GM18526 (cell line): ENCODE measurements around the gene THSD4.

Experiments used
- POLR2A ChIP-seq: IDR thresholded peaks from 3 replicates; pipeline ENCODE4 v1.6.1; 2011; ENCODE audit not compliant: insufficient read length; ENCODE audit errors: extremely low read depth

The THSD4 gene

DNA sequence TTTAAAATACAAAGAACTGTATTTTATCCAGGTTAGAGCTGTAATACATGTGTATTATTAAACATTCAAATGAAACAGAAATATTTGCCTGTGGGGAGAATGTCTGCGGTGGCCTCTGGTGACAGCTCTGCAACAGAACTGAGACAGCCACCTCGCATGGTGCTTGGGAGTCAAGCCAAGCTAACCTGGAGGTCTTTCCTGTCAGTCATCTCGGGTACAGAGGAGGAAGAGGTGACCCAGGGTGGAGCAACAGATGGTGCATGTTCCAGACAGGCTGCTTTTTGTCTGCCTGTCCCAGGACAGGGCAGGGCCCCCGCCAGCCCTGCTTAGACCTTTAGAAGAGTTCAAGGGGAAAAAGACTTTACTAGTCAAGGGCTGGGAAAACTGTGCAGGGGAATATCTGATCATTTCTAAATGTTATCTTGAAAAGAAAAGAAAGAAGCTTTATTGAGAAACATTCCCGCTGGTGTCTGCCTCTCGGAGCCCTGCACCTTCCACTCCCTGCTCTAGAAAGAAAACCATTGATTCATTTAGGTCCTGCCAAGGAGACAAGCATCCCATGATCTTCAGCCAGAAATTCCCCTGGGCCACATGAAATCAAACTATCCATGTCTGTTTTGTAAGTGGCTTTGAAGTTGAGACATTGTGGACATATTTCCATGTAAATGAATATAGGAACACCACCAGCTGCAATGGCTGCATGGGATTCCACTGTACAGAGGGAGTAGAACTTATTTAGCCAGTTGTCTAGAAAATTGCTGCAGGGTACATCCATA, 689.6 kb downstream of the THSD4 start:
- TF ChIP-seq POLR2A: no peak

DNA sequence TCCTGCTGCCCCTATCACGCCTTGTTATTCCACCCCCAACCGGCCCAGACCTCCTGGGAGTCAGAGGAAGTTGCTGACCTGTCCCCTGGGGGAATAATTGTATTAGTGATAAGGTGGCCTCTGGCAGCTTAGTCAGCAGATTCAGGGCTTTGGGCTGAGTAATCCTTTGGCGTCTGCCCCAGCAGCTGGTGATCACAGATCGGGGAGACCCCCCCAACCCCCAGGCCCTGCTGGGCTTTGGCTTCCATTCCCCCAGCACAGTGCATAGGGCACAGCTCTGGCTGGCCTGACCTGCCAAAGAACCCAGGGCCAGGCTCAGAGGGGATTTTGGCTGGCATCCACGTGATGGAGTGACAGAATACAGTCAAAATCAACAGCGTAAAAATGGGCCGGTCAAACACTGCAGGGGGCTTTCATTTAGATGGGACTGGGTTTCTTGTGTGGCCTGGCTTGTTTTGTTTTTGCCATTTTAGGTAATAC, 691.2 kb downstream of the THSD4 start:
- TF ChIP-seq POLR2A: no peak

DNA sequence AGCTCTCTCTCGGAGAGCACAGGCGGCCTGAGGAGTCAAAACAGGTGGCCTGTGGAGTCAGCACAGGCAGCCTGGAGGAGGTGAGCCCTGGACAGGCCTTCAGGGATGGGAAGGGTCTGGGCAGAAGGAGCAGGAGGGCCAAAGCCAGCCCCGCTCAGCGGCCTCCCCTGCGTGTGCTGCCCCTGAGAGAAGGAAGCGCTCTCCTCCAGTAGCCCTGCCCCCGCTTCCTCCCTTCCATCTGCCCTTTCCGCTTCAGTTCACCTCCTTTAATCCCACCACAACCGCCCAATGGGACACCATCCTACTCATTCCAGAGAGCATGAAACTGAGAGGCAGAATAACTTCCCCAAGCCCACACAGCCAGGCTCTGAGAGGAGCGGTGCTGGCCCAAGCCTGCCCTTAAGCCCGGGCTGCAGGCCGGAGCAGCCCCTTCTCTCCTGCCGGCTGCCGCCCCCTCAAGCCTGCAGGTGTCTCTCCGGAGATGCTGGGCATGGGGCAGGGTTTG, 691.9 kb downstream of the THSD4 start:
- TF ChIP-seq POLR2A: no peak

DNA sequence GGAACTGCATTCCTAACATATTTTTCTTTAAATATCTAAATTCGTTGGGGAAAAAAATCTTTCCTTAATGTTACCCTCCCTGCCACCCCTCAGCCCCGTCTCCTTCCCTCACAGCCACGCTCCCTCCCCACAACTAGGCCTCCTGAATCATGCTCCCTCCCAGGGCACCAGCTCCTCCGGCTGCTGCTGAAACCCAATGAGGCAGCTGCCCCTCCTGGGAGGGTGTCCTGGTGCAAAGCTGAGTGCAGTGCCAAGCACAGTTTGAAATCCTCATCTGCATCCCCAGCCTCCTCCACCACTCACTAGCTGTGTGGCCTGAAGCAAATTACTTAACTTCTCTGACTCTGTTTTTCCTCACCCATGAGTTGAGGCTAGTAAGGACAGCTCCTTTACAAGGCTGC, 692.4 kb downstream of the THSD4 start:
- no peak for TF ChIP-seq POLR2A

DNA sequence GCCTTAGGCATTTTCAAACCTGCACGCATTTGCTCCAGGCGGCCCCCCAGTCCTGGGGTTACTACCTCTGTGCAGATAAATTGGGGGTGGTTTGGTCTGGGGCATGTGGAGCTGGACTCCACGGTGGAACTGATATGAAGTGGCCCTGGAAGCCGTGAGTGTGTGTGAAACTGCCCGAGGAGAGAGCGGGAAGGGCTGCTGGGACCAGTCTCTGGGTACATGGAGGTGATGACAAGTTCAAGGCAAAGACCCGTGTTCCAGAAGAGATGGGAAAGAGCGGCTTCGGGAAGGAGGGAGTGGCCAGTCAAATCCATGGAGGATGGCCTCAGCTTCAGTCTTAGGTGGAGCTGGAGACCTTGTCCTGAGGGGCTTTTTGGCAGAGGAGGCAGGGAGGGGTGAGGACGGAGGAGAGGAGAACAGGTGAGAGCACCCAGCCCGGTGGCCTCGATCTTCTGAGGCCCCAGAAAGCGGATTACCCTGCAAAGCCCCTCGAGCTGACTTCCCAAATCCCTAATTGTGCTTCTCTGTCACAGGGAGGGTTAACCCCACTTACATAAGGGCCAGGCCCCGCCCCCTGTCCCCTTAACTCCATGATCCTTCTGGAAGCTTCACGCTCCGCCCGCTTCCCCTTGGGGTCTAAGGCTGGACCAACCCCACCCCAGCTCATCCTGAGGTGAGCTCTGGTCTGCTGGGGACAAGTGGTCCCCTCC, 693.2 kb downstream of the THSD4 start:
- TF ChIP-seq POLR2A: no peak

DNA sequence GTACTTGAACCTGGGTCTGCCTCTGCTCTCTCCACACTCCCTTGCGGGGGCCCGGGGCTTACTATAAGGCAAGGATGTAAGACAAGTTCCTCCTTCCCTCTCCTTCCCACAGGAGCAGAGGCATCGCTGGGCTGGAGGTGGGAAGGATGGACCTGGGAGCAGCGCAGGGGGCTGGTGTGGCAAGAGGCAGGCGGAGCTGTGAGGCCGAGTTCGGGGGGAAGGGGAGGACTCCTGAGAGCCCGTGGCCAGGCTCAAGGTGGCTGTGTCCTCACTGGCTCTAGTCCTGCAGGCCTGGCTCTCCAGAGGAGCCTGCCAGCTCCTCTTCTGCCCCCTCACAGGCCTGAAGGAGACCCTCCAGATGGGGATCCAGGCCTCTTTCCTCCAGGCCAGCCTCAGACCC, 694.1 kb downstream of the THSD4 start:
- no peak for TF ChIP-seq POLR2A

DNA sequence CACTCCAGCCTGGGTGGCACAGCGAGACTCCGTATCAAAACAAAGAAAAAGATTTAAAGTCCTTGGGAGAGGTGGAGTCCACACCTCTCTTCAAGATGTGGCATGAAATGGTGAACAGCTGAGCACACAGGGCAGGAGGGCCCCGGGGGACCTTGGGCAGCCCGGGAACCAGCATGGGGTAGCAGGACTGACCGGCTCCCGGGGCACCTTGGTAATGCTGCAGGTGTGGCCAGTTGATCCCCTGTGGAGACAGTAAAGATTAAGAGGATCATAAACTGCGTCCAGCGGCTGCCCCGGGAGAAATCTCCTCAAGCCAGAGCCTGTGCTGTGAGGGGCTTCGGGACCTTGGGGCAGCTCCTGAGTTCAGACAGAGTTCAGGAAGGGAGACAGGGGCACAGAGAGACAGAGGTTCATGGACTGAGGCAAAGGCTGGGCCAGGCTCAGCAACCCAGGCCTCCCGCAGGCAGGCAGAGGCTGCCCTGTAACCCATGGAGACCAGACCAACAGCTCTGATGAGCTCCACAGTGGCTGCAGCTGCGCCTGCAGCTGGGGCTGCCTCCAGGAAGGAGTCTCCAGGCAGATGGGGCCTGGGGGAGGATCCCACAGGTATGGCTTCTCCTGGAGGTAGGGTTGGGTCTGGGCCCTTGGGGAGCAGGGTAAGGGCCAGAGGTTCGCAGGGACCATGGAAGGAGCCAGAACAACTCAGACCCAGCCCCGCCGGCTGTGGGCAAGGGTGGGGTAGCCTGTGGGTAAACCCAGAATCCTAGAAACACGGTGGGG, 695.2 kb downstream of the THSD4 start, which contains the start of gene NR2E3:
Gene NR2E3 (plus strand): TSS at position 299 of the 780 bp plus-strand sequence. CDS start 190 bp downstream, at position 489.
- TF ChIP-seq POLR2A: no peak

DNA sequence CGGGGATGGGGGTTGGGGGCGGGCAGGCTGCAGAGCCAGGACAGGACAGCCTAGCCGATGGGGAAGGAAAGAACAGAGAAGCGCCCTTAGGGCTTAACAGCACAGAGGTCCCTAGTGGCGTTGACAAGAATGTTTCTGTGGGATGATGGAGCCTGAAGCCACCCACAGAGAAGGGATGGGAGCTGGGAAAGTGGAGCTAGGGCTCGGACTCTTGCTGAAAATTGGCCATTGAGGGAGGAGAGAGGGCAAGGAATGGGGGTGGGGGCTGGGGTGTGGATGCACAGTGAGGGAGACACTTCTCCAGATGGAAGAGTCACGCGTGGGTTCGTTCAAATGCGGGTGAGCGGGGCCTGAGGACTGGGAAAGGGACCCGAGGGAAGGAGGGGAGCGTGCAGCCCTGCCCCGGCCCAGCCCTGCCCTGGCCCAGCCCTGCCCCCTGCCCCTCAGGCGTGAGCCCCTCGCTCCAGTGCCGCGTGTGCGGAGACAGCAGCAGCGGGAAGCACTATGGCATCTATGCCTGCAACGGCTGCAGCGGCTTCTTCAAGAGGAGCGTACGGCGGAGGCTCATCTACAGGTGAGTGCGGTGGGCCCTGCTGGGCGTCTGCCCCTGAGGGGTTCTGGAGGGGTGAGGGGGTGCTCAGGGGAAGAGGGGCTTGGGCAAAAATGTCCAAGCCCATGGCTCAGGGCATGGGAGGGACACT, 695.9 kb downstream of the THSD4 start:
- no peak for TF ChIP-seq POLR2A

DNA sequence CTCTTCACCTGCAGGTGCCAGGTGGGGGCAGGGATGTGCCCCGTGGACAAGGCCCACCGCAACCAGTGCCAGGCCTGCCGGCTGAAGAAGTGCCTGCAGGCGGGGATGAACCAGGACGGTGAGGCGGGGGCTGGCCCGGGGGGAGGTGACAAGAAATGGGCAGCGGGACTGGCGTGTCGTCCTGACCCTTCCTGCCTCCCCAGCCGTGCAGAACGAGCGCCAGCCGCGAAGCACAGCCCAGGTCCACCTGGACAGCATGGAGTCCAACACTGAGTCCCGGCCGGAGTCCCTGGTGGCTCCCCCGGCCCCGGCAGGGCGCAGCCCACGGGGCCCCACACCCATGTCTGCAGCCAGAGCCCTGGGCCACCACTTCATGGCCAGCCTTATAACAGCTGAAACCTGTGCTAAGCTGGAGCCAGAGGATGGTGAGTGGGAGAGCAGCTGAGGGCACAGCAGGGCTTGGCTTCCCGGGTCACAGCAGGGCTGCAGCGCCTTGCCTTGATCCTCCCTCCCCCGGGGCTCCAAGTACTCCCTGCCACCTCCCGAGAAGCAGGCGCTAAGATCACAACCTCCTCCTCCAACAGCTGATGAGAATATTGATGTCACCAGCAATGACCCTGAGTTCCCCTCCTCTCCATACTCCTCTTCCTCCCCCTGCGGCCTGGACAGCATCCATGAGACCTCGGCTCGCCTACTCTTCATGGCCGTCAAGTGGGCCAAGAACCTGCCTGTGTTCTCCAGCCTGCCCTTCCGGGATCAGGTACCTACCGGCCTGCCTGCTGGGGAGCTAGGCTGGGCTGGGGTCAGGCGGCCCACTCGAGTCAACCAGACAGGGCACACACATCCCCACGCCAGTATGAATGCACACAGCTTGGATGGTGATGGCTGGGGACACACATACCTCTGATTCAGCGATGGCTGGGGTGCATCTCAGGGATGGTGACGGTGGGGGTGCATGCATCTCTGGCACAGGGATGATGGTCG, 696.8 kb downstream of the THSD4 start:
- no peak for TF ChIP-seq POLR2A

DNA sequence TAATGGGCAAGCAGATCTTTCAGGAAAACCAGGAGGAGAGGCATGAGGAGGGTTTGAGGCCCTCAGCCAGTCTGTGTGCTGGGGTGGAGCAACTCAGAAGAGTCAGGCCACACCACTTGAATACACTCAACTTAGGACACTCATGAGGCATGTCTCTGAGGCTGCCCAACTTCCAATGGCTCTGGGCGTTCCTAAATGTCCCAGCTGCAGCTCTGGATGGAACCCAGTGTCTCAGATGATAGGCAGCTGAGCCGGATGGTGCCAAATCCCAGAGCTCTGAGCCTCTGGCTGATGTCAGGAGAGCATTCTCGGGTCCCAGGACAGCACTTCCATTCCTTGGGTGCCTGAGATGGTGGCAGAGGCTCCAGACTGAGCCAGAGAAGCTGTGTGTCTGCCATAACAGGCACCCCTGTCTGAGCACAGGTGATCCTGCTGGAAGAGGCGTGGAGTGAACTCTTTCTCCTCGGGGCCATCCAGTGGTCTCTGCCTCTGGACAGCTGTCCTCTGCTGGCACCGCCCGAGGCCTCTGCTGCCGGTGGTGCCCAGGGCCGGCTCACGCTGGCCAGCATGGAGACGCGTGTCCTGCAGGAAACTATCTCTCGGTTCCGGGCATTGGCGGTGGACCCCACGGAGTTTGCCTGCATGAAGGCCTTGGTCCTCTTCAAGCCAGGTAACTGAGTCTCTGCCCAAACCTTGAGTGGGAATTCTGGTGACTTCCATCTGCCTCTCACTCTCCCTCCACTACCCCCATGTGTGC, 697.9 kb downstream of the THSD4 start:
- no peak for TF ChIP-seq POLR2A

DNA sequence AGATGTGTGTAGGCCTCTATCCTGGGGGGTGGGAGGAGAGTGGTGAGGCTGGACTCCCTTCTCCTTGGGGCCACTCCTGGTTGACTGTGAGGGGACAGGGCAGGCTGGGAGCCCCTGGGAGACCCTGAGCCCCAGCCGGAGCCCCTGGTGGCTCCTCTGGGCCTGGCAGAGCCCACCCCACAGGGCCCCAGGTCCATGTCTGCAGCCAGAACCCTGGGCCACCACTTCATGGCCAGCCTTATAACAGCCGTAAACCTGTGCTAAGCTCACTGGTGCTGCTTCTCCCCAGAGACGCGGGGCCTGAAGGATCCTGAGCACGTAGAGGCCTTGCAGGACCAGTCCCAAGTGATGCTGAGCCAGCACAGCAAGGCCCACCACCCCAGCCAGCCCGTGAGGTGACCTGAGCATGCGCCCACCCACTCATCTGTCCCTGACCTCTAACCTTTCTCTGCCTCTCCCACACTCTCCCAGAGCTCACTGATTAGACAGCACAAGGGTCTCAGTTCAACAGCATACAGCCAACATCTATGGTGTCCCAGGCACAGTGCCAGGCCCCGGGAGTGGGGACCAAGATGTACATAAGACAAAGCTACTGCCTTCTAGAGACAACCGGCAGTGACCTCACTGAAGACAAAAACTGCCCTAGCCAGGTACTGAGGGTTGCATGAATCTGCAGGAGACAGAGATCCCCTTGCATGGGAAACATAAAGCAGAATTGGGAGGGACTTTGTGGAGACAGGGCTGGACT, 698.6 kb downstream of the THSD4 start:
- no peak for TF ChIP-seq POLR2A

DNA sequence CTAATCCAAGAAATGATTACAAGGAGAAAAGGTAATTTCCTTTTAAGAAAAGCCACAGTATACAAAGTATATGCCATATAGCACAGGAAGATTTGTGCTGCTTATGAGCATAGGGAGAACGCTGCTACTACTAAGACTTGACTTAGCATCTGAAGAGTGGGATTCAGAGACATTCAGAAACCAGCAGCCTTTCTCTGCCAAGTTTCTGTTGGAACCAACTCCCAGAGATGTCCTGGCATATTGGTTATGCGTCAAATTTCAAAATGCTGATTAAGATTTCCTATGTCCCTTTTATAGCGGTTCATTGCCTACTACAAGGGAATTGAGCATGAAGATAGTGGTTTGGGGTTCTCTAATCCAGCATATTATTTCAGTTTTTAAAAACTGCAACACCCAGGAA, 700.0 kb downstream of the THSD4 start:
- no peak for TF ChIP-seq POLR2A

DNA sequence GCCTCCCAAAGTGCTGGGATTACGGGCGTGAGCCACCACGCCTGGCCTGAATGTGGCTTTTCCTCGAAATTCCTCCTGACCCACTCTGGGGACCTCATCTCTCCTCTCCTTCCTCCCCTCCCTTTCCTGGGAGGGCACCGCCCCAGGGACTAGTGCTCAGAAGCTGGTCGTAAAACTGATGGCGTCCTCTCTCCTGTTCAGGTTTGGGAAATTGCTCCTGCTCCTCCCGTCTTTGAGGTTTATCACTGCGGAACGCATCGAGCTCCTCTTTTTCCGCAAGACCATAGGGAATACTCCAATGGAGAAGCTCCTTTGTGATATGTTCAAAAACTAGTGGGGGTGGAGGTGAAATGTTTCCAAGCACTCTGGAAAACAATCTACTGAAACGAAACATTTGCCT, 702.1 kb downstream of the THSD4 start:
- no peak for TF ChIP-seq POLR2A

DNA sequence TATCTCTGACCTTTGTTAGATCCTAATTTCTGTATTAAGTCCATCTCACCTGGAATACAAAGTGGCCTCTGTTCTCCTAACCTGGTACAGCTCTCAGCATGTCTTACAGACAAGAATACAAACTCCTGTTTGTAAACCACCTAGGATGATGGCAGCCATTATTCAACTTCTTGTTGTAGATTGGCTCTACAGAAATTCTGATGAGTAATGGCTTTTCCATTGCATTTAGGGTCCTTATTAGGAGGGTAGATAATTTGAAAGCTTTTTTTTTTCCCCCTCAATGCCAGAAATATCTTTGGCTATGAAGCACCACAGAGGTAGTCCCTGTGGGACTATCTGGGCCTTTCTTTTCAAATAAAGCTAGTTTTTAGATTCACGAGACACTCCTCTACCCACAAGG, 704.9 kb downstream of the THSD4 start:
- no peak for TF ChIP-seq POLR2A
